Stimulated activated CD8-positive, alpha-beta memory T cell treated with anti-CD3 and anti-CD28 coated beads, Interleukin-15, amount 100 ng/mL, for 24 hours (primary cell): Measurements from ENCODE around the gene PLCH2.

ENCODE experiments used
- DNase-seq: peaks from one replicate; pipeline ENCODE4 v3.0.0-alpha.2; 2020; ENCODE audit warnings: low read depth

The PLCH2 gene

GRCh38 chr1:2462819-2463218, 13.3 kb upstream of the PLCH2 start:
- DNase-seq: no peak

- DNase-seq: no peak
These were observed 12.7 kb upstream of the PLCH2 start for GRCh38 chr1:2463396-2463795.

DNA sequence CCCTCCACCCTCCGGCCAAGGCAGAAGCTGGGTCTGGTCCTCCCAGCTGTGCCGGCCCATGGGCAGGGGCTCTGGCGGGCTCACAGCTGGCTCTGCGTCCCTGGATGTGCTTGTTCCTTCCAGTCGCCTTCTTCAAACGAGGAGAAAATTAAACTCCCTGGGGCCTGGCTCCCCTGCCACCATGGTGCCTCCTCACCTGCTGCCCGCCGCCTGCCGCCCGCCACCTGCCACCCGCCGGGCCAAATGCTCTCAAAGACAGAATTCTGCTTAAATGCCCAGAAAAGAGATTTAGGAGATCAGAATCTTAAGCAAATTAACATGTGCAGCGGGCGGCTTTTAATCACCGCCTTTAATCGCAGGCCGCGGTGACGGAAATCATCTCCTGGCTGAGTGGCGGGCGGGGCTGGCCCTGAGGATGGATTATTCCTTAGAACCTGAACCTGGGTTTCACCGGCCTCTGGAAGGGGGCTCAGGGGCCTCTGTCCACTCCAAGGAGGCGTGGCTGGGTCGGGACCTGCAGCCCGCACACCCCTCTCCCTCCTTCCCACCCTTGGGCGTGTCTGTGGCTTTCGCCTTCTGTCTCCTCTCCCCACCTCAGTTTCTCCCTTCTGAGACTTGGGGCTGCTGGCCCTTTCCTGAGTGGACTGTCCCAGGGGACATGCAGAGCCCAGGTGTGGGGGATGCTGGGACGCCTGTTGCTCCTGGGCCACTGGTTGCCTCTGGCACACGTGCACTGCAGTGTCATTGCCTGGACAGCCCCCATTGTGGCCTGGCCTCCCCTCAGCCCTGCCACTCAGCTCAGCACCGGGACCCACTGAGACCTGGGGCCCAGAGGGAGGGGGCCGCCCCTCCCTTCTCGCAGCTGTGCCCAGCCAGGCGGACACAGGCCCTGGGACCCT, 10.5 kb upstream of the PLCH2 start:
- DNase-seq: no peak

- DNase-seq: no peak
These were observed 9.8 kb upstream of the PLCH2 start for GRCh38 chr1:2466270-2466665.

DNA sequence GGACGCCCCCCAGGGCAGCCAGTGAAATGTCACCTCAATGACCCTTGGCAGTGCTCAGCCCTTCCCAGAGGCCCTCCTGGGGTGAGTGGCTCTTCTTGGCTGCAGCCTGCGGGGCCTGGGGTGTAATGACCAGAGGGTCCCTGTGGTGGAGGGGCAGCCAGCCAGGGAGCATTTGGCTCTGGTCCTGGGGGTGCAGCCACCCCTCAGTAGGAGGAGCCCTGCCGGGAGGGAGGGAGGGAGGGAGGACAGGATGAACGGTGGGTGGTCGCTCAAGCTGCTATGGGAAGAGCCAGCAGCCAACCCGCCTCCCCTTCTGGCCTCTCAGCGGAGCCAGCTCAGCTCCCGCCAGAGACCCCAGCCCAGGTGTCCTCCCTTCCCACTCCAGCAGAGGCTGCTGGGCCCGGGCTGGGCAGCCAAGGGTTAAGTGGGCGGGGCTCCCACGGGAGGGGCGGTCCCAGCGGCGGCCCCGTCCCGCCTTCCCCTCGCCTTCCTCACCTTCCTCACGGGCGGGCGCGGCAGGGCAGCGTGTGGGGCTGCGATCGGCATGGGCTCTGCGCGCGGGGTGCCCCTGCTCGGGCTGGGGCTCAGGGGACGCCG, 9.0 kb upstream of the PLCH2 start:
- no peak for DNase-seq

GRCh38 chr1:2468041-2468472, 8.0 kb upstream of the PLCH2 start:
- DNase-seq: peak; percentile 13

DNA sequence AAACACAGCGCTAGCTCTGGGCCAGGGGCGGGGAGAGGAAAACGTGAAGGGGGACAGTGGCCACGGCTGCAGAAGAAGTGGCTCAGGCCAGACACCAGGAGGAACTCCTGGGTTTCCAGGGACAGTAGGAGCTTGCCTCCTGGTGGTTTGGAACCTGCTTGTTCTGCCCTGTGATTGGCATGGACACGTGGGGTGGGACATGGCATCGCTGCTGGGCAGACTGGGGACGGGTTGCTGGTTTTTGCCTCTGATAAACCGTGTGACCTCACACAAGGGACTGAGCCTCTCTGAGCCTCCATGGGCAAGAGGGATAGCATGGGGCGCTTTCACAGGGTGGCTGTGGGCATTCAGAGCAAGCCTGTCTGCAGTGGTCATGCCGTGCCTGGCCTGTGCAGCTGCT, 7.5 kb upstream of the PLCH2 start:
- no peak for DNase-seq

GRCh38 chr1:2469103-2469940, 6.8 kb upstream of the PLCH2 start:
- no peak for DNase-seq

- DNase-seq: no peak
These were observed 5.6 kb upstream of the PLCH2 start for GRCh38 chr1:2470290-2471158.

- no peak for DNase-seq
These were observed 5.0 kb upstream of the PLCH2 start for GRCh38 chr1:2471159-2471471.

- no peak for DNase-seq
These were observed 4.5 kb upstream of the PLCH2 start for GRCh38 chr1:2471587-2472001.

- DNase-seq: no peak
These were observed 4.0 kb upstream of the PLCH2 start for GRCh38 chr1:2472109-2472508.

DNA sequence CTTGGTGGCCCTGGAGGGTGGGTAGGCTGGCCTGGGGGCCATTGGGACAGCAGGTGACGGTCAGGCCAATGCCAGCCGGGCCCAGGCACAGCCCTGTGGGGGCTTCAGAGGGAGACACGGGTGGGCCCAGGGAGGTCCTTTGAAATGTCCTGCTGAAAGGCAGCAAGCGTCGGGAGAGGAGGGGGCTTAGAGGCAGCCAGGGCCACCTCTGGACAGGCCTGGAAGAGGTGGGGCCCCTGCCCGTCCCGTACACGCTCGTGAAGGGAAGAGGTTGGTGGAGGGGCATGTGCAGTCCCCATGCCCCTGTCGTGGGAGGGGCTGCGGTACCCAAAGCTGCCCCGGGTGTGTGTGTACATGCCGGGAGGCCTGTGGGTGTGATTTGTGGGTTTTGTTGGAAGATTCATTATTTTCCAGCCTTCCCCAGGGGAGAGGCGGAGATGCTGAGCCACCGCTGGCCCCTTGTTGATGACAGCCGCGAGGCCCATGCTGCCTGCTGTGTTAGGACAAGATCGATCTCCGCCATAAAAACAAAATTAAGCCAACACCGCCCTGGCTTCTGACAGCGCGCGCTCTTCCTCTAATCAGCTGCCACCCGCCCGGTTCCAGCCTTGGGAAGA, 3.4 kb upstream of the PLCH2 start:
- DNase-seq: no peak

- no peak for DNase-seq
These were observed 2.9 kb upstream of the PLCH2 start for GRCh38 chr1:2473198-2473597.

- no peak for DNase-seq
These were observed 1.8 kb upstream of the PLCH2 start for GRCh38 chr1:2474104-2474844.

GRCh38 chr1:2474933-2475371, 1.1 kb upstream of the PLCH2 start:
- no peak for DNase-seq

- no peak for DNase-seq
These were observed 518 bp upstream of the PLCH2 start for GRCh38 chr1:2475571-2475970.

DNA sequence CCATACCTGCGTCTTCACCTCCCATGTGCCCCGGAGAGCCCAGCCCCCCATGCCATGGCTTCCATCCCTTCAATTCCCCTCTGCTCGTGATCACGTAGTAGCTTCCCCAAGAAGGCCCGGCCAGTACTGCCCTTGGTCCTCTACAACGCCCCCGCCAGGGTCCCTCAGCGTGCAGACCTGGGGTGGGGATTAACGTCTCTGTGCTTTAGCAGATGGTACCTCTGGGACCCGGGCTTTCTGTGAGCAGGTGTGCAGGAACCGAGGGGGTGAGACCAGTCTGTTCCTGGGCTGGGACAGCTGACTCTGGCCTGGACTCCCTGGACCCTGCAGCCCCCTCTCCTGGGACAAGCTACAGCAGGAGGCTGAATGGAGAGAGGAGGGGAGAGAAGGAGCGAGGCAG, 1.2 kb downstream of the PLCH2 start:
- no peak for DNase-seq

DNA sequence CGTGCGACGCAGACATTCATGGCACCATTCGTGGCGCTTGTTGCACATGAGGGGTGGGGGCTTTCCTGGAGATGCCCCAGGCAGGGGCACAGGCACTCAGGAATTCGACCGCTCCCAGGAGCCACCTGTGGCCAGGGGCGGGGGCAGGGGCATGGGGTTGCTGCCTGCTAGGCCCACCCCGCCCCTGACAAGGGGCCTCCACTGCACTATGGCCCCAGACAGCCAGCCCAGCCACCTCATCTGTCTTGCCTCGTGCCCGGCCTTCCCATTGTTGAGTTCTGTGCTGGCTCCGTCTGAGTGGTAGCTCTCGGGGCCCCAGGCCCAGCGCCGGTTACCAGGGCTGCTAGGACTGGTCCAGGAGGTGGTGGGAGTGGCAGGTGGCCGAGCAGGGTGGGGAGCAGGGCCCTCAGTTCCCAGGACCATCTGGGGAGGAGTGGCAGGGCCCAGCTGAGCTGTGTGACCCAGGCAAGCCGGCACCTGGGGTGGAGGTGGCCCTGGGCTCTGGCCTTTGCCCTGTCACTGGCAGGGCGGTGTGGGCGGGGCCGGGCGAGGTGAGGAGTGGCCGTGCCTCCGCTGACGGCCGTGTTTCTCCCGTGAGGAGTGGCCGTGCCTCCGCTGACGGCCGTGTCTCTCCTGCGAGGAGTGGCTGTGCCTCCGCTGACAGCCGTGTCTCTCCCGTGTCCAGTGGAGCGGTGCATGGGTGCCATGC, 1.9 kb downstream of the PLCH2 start:
- no peak for DNase-seq

- no peak for DNase-seq
These were observed 3.1 kb downstream of the PLCH2 start for GRCh38 chr1:2479186-2479585.
